BJ (cell line): Measurements from ENCODE around the gene TMPRSS11B. TPM values are rescaled to one million over a fixed set of nuclear protein-coding genes. Genes with fewer than 3 reads are reported as not detected.

Source experiments
- CTCF ChIA-PET: fragments of 350-600 bp; formaldehyde crosslinking; extraction: SDS; loops from one replicate; lab custom pipeline; 2021; ENCODE audit warnings: antibody characterized with exemption, inconsistent platforms; lab: Yijun Ruan, JAX
- POLR2A ChIA-PET: fragments of 300-600 bp; sonication (Branson Sonifier 250); formaldehyde crosslinking; extraction: SDS; loops from one replicate; lab custom pipeline; 2021; ENCODE audit warnings: antibody characterized with exemption; lab: Charles Lee
- DNase-seq: peaks from one replicate; pipeline ENCODE4 v3.0.0-alpha.2; 2011; ENCODE audit warnings: low read depth
- H3K27me3 ChIP-seq: 2 replicates; pipeline ENCODE4 v1.6.0; 2011; ENCODE audit warnings: low read length; ENCODE audit not compliant: control insufficient read depth, insufficient read depth
- H3K36me3 ChIP-seq: 2 replicates; pipeline ENCODE4 v1.5.1; 2011; ENCODE audit warnings: low read length; ENCODE audit not compliant: control insufficient read depth, insufficient read depth
- H3K4me3 ChIP-seq: 2 replicates; pipeline ENCODE4 v1.5.1; 2011; ENCODE audit warnings: low read depth, mild to moderate bottlenecking, control low read depth, low read length
- polyA plus RNA-seq: library from polyadenylated mRNA; depleted of rRNA; stranded (reverse); fragments of >200 nt; gene quantifications from 2 replicates; pipeline ENCODE4 v1.2.3, GENCODE V29; 2011; rRNA removed
- TF ChIP-seq, protein P1 (sequence below): IDR thresholded peaks from 2 replicates; pipeline ENCODE4 v1.5.1; 2011; ENCODE audit warnings: low read depth, mild to moderate bottlenecking, control low read depth, inconsistent platforms, low read length, moderate library complexity; ENCODE audit not compliant: insufficient read depth

Gene TMPRSS11B
- polyA plus RNA-seq, 1 experiment = not detected

DNA sequence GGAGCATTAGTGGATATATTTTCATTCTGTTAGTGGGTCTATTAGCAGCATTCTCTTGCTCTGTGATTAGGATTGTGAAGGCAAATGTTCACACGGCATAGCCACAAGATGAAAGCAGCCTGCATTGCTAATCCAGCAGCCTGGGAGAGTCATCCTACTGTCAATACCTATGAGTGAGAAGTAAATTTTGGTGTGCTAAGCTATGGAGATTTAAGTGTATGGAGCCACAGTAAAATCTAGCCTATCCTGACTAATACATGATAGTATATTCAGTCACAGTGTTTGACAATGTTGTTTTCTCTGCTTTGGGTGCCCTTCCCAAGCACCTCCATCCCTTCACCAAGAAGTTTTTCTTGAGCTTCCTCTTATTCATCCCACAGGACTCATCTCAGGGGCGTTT is 68.6 kb downstream of the TMPRSS11B start:
- TF ChIP-seq, protein P1, sequence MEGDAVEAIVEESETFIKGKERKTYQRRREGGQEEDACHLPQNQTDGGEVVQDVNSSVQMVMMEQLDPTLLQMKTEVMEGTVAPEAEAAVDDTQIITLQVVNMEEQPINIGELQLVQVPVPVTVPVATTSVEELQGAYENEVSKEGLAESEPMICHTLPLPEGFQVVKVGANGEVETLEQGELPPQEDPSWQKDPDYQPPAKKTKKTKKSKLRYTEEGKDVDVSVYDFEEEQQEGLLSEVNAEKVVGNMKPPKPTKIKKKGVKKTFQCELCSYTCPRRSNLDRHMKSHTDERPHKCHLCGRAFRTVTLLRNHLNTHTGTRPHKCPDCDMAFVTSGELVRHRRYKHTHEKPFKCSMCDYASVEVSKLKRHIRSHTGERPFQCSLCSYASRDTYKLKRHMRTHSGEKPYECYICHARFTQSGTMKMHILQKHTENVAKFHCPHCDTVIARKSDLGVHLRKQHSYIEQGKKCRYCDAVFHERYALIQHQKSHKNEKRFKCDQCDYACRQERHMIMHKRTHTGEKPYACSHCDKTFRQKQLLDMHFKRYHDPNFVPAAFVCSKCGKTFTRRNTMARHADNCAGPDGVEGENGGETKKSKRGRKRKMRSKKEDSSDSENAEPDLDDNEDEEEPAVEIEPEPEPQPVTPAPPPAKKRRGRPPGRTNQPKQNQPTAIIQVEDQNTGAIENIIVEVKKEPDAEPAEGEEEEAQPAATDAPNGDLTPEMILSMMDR = no peak
- CTCF ChIA-PET = interaction anchor here (1.5 kb wide), 1 partner anchor 11 kb away, joined by 10 read pairs; no protein-coding TSS in a partner anchor
- POLR2A ChIA-PET = no interaction called here
- Histone ChIP-seq H3K4me3 (no peak overlapping the region), H3K27me3 (no peaks in the 10 kb centered on the region), H3K36me3 (no peaks in the 10 kb centered on the region)
- DNase-seq = no peak

Other genes with a start within 250 kb of the TMPRSS11B start
- gene TMPRSS11F, start 115.8 kb downstream of the TMPRSS11B start, polyA plus RNA-seq = not detected in 2 replicates
- 21.6 and 41.4 TPM in 2 replicates for gene YTHDC1, start 104.4 kb upstream of the TMPRSS11B start, polyA plus RNA-seq
- gene TMPRSS11E, start 201.8 kb upstream of the TMPRSS11B start, polyA plus RNA-seq = not detected in 2 replicates